ENCODE results near the gene MRPL28. TPM values are rescaled to one million over a fixed set of nuclear protein-coding genes. Genes with fewer than 3 reads are reported as not detected.

MRPL28 gene
- total RNA-seq, 4 donors from 2014 or later = 37.3 to 59.9 (median 47.5) TPM

GRCh38 chr16:378821-379182 lies 8.5 kb upstream of the MRPL28 start:
- TF ChIP-seq, protein P1, sequence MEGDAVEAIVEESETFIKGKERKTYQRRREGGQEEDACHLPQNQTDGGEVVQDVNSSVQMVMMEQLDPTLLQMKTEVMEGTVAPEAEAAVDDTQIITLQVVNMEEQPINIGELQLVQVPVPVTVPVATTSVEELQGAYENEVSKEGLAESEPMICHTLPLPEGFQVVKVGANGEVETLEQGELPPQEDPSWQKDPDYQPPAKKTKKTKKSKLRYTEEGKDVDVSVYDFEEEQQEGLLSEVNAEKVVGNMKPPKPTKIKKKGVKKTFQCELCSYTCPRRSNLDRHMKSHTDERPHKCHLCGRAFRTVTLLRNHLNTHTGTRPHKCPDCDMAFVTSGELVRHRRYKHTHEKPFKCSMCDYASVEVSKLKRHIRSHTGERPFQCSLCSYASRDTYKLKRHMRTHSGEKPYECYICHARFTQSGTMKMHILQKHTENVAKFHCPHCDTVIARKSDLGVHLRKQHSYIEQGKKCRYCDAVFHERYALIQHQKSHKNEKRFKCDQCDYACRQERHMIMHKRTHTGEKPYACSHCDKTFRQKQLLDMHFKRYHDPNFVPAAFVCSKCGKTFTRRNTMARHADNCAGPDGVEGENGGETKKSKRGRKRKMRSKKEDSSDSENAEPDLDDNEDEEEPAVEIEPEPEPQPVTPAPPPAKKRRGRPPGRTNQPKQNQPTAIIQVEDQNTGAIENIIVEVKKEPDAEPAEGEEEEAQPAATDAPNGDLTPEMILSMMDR (IDR thresholded peaks at IDR 0.05; ENCODE audit: low read depth) = no peak

DNA sequence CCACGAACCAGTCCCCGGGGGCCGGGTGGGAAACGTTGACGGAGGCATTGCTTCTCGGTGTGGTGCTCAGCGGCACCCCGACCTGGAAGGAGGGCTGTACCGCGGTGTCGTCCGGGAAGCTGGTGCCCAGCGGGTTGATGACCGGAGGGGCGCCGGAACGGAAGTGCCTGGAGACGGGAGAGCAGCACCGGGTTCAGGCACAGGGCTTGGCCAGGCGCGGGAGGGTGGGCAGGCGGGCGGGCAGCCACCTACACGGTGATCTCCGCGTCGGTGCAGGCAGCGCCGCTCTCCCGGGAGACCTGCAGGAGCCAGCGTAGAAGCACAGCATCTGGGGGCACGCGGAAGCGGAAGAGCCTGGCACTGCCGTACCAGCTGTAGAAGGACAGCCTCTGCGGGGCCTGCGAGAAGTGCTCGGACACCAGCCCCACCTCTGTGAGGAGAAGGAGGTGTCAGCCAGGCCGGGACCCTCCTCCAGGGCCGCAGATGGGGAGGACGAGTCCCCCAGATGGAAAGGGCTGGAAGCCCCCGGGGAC lies 7.1 kb upstream of the MRPL28 start:
- TF ChIP-seq, protein P1 (IDR thresholded peaks at IDR 0.05; ENCODE audit: low read depth) = no peak

DNA sequence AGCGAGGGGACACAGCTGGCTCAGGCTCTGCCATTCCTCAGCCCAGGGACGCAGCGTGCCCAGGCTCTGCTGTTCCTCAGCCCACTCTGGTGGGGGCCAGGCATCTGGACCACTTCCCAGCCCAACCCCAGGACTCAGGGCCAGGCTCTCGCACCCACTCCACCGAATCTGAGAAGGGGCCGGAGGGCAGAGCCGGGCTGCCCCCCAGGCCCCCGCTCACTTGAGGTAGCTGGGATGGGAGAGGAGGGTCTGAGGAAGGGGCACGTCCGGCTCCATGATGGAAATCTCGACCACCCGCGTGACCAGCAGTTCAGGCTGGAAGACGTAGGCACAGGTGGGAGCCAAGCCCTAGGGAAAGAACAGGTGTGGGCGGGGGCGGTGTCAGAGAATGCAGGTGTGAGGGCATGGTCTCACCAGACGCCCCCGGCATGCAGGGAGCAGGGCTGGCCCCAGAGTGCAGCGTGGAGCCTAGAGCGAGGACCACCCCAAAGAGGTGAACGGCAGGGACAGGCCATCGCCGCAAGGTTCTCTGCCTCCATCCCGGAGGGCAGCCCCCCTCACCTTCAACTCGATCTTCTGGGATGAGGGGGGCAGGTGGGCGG lies 6.6 kb upstream of the MRPL28 start:
- TF ChIP-seq, protein P1 (IDR thresholded peaks at IDR 0.05; ENCODE audit: low read depth) = no peak

GRCh38 chr16:375927-376816 lies 5.8 kb upstream of the MRPL28 start:
- TF ChIP-seq, protein P1 (IDR thresholded peaks at IDR 0.05; ENCODE audit: low read depth) = no peak

DNA sequence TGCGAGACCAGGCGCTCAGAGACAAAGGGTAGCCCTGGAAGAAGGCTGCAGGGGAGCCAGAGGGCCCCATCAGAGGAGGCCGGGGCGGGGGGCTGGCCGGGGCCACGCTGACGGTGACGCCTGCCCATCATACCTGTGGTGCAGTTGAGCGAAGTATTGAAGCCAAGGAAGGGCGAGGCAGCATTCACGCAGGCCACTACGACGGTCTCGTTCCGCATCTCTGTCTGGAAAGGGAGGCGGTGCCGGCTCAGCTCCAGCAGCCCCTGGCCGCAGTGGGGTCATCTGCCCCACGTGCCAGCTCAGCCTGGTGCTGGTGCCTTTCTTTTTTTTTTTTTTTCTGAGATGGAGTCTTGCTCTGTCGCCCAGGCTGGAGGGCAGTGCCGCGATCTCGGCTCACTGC lies 4.9 kb upstream of the MRPL28 start:
- TF ChIP-seq, protein P1 (IDR thresholded peaks at IDR 0.05; ENCODE audit: low read depth) = no peak

DNA sequence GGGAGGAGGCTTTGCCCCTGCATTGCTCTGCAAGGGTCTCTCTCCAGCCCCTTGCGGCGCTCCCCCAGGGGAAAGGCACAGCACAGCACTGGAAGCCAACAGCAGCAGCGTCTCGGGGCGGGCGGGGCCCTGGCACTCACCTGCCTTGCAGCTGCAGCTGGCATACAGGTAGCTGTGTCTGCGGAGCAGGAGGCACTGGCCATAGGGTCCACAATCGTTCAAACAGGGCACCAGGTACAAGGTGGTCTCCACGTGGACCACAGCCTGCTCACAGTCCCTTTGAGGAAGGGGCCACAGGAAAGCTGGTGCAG lies 4.2 kb upstream of the MRPL28 start:
- TF ChIP-seq, protein P1 (IDR thresholded peaks at IDR 0.05; ENCODE audit: low read depth) = no peak

- TF ChIP-seq, protein P1 (IDR thresholded peaks at IDR 0.05; ENCODE audit: low read depth) = no peak
Observed at GRCh38 chr16:373848-374615, 3.7 kb upstream of the MRPL28 start.

Data from subcutaneous adipose tissue (tissue), 4 donors.